Measurements from ENCODE around the gene TNIK.

GRCh38 chr3:171504376-171504775 lies 44.2 kb upstream of the TNIK start:
- TF ChIP-seq SPI1 (IDR thresholded peaks at IDR 0.05; ENCODE audit: low read depth, low read length) (no peak), POLR2A (IDR thresholded peaks at IDR 0.05; ENCODE audit: low read depth, low read length) (no peak), PAX5 (IDR thresholded peaks at IDR 0.05; ENCODE audit: insufficient read depth, low read length, severe bottlenecking) (no peak), TAF1 (IDR thresholded peaks at IDR 0.05; ENCODE audit: low read depth, low read length) (no peak)

Measured in GM12891 (cell line).